ENCODE data around the gene ZMAT5.

The ZMAT5 gene

GRCh38 chr22:29766632-29767170 is at the start of gene ZMAT5:
ZMAT5 (minus strand) TSS chr22:29767007; CDS start chr22:29748544, 18,463 bp downstream.
- DNase-seq (ENCODE audit: extremely low read depth, low read depth): peak; percentile 86
- TF ChIP-seq CTCF (IDR thresholded peaks at IDR 0.05; ENCODE audit: low read depth, low read length): no peak

GRCh38 chr22:29816539-29816938 is 49.7 kb upstream of the ZMAT5 start:
- no peak for TF ChIP-seq CTCF (IDR thresholded peaks at IDR 0.05; ENCODE audit: low read depth, low read length)
- DNase-seq (ENCODE audit: extremely low read depth, low read depth): no peak

- no peak for TF ChIP-seq CTCF (IDR thresholded peaks at IDR 0.05; ENCODE audit: low read depth, low read length)
- DNase-seq (ENCODE audit: extremely low read depth, low read depth): no peak
Measured at GRCh38 chr22:29816128-29816527, 49.3 kb upstream of the ZMAT5 start.

- DNase-seq (ENCODE audit: extremely low read depth, low read depth): no peak
Measured at GRCh38 chr22:29815580-29815979, 48.8 kb upstream of the ZMAT5 start.

GRCh38 chr22:29814003-29814402 is 47.2 kb upstream of the ZMAT5 start:
- no peak for TF ChIP-seq CTCF (IDR thresholded peaks at IDR 0.05; ENCODE audit: low read depth, low read length)
- DNase-seq (ENCODE audit: extremely low read depth, low read depth): no peak

More at GRCh38 chr22:29815580-29815979, 48.8 kb upstream of the ZMAT5 start:
- no peak for TF ChIP-seq CTCF (IDR thresholded peaks at IDR 0.05; ENCODE audit: low read depth, low read length)

- no peak for DNase-seq (ENCODE audit: extremely low read depth, low read depth)
- no peak for TF ChIP-seq CTCF (IDR thresholded peaks at IDR 0.05; ENCODE audit: low read depth, low read length)
Measured at GRCh38 chr22:29813563-29813962, 46.8 kb upstream of the ZMAT5 start.

- DNase-seq (ENCODE audit: extremely low read depth, low read depth): no peak
- TF ChIP-seq CTCF (IDR thresholded peaks at IDR 0.05; ENCODE audit: low read depth, low read length): no peak
Measured at GRCh38 chr22:29813126-29813525, 46.3 kb upstream of the ZMAT5 start.

Measured in AG09319 (cell line).